Right renal pelvis (tissue), 4 donors: Measurements from ENCODE around the gene AP5Z1. TPM values are rescaled to one million over a fixed set of nuclear protein-coding genes. Genes with fewer than 3 reads are reported as not detected.

Experiments
- DNase-seq, 4 donors: peaks; one replicate each; pipeline ENCODE4 v3.0.0-alpha.2; 2013; ENCODE audit warnings: low read depth in 4 of 4, low spot score in 3 of 4, missing footprints in 1 of 4
- polyA plus RNA-seq, 4 donors: library from polyadenylated mRNA; unstranded; fragments of 120-200 nt; gene quantifications; one replicate each; pipeline ENCODE4 v1.2.1, GENCODE V29; 2013; ENCODE audit not compliant: insufficient read length in 4 of 4

AP5Z1 gene
- polyA plus RNA-seq, 4 donors, result 20.5 to 28.0 (median 21.6) TPM

DNA sequence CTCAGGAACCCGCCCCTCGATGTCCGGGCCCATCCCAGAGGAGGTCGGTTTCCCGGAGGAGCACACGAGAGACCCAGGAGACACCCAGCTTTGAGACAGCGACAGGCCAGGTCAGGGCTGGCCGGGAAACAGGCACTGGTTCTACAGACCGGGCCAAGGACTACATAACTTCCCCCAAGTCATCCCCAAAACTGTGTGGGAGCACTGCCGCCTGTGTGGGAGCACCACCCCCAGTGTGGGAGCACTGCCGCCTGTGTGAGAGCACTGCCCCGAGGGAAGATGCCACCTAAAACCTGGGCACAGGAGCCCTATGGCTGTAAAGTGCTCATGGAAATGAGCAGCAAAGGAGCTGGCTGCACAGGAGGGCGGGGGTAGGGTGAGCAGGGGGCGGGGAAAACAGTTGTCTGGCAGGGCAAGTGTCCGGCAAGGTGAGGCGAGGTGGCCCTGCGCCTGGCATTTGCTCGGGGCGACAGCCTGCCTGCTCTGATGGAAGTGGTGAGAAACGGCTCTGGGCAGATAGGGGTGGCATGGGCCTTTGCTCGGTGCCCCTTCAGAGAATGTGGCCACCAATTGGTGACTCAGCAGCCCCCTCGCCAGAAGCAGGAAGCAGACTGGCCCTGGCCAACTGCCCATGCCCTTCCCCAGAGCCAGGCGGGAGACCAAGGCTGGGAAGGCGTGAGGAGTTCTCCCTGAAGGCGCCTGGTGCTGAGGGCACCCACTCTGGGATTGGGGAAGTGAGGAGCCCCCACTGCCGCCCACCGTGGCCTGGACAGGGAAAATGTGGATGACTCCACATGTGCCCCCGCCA lies 60.2 kb downstream of the AP5Z1 start:
- no peak for DNase-seq

DNA sequence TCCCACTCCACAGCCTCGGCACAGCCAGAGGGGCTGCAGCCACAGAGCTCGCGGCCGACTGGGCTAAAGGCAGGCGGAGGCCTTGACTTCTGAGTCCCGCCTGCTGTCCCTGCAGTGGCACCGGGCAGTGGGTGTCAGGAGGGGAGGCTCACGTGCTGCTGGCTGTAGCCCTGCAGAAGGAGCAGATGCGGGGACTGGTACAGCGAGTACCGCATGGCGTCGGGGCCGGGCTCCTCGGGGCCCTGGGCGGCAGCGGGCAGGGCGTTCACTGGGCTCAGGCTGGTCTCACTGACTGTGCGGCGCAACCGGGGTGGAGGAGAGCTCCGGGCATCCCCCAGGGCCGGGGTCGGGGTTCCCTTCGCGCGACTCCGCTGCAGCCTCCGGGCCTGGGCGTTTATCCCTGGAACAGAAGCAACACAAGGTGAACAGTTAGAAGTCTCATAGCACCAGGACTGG lies 60.8 kb downstream of the AP5Z1 start:
- DNase-seq, result no peak

DNA sequence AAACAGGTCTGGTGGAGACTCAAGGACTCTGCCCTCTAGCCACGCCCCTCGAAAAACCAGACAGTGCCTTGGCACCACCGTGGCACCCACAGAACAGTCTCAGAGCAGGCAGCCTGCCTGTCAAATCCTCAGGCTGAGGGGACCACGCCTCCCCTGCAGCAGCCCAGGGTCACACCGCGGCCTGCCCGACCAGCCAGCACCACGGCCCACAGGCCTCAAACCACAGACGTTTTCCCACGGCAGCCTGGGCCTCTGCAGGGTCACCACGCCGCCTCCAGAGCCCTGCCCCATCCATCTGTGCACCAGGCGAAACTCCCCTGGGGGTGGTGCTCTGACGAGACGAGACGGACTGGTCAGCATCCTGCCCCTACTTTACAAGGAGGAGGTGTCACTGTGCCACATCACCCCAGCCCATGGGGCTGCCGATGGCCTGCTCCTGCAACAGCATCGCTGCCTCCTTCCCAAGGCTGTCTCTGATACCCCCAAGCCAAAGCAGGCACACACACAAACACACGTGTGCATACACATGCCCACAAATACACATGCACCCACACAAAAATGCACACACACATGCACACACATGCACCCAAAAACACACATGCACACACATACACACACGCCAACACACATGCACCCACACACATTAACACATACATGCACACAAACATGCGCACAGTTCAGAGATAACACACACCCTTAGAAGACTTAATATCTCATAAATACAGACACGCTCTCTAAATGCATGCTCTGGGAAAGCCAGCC lies 61.8 kb downstream of the AP5Z1 start:
- no peak for DNase-seq

DNA sequence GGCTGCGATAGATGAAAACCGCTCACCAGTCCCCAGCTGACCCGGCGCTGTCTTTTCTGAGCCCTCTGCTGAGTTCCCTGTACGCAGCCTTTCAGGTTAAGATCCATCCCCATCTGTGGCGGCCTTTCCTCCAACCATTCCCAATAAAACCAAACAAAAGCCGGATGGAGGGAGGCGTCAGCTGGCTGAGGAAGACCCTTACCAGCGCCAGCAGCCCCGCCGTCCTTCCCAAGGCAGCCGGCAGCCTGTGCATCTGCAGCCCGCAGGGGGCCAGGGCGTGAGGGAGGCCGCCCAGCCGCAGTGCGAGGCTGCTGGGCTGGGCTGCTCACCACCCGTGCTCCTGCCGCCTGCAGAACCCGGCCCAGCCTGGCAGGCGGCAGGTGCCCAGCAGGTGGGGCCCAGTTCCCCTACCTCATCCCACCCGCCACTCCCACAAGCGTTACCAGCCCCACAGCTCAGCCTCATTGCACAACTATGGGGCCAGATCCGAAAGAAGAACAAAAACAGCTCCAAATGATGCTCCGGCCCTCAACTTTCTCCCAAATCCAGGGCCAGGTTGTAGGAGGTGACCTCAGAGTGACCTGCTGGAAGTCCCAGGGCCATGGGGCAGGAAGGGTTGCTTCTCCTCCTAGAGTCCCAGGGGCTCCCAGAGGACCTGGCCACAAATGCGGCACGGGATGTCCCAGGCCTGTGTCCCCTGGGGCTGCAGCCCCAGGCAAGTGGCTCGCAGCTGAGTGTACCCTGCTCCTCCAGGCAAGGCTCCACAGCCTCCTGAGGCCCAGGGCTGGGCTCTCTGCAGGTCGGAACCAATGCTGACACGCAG lies 62.6 kb downstream of the AP5Z1 start:
- no peak for DNase-seq

GRCh38 chr7:4838626-4839334 lies 63.4 kb downstream of the AP5Z1 start:
- DNase-seq, result no peak

- no peak for DNase-seq
These were observed 64.7 kb downstream of the AP5Z1 start for GRCh38 chr7:4840079-4840501.

Other genes with a start within 250 kb of the AP5Z1 start
- 10 to 100 TPM; 12.7 to 16.1 (median 13.9) TPM for gene FOXK1, start 93.3 kb upstream of the AP5Z1 start, polyA plus RNA-seq
- under 1 TPM; 0.06 to 0.16 (median 0.11) TPM for gene PAPOLB, start 86.4 kb downstream of the AP5Z1 start, polyA plus RNA-seq
- gene RADIL, start 108.1 kb downstream of the AP5Z1 start, polyA plus RNA-seq, result 1 to 10 TPM; 1.3 to 2.9 (median 2.3) TPM
- under 1 TPM in 3 of 4 donors, not detected in 1; 0.10 to 0.42 (median 0.11) TPM for gene MMD2, start 183.6 kb downstream of the AP5Z1 start, polyA plus RNA-seq